NCI-H345 treated with DMSO at 0.1 percent for 48 hours (cell line): ENCODE results near the gene CPEB3.
"Not testable (repeated sequence)": the region's sequence is repeated elsewhere in the genome, so short reads cannot be mapped to it uniquely, and the experiment has no call there.

ENCODE experiments used
- DNase-seq: peaks from one replicate; lab custom pipeline; 2025; ENCODE audit not compliant: unreplicated experiment; lab: John Stamatoyannopoulos, UW

The CPEB3 gene

GRCh38 chr10:92216608-92217007, 74.3 kb downstream of the CPEB3 start:
- DNase-seq = not testable (repeated sequence)

GRCh38 chr10:92215222-92215621, 75.7 kb downstream of the CPEB3 start:
- DNase-seq = not testable (repeated sequence)

GRCh38 chr10:92213049-92213448, 77.8 kb downstream of the CPEB3 start:
- no peak for DNase-seq

DNA sequence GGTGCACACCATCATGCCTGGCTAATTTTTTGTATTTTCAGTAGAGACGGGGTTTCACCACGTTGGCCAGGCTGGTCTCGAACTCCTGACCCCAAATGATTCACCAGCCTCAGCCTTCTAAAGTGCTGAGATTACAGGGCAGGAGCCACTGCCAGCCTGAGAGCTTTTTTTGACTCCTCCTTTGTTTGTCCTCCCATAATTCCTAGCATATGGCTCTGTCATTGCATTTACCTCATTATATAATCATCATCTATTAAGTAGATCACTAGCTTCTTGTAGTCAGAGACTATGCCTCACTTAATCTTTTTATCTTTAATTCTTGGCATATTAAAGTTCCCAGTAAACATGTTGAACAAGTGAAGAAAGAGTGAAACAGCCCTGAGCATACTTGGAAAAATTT, 82.1 kb downstream of the CPEB3 start:
- DNase-seq = no peak

- DNase-seq = no peak
Measured at GRCh38 chr10:92208157-92208720, 82.6 kb downstream of the CPEB3 start.

DNA sequence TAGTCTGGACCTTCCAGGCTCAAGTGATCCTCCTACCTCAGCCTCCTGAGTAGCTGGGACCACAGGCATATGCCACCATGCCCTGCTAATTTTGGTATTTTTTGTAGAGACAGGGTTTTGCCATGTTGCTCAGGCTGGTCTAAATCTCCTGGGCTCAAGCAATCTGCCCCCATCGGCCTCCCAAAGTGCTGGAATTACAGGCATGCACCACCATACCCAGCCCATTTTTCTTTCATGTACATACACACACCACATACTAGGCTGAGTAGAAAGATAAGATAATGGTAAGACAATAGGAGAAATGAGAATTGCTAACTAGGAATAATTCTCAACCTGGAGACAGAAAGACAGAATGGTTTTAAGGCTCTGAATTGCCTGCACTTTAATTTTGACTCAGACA, 83.8 kb downstream of the CPEB3 start:
- no peak for DNase-seq

DNA sequence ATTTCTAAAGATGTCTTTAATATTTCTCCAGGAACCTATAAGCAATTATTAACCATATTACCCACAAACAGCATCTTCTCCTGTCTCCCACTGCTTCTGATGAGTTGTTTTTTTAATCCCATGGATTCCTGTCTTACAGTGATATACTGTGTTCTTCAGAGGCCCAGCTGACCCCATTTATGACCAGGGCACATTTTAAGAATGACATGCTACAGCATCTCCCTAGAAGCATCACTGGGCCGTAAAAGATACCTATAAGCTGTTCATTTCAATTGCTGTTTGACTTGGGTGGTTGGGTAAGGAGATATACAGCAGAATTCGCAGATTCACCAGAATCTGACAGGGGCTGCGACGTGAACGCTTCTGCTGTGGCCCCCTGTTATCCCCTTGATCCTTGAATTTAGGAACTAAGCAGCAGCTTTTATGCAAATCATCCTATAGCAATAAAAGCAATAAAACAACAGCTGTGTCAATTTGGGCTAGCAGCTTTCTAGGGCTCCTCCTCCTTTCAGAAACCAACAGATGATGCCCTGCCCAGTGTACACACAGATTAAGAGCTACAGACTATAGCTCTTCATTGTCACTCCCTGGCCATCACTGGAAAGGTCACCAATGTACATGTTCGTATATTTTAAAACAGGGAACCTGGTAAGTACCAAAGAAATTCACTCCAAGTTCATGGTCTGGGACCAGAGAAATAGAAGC, 86.8 kb downstream of the CPEB3 start:
- no peak for DNase-seq

GRCh38 chr10:92202536-92202935, 88.3 kb downstream of the CPEB3 start:
- no peak for DNase-seq

DNA sequence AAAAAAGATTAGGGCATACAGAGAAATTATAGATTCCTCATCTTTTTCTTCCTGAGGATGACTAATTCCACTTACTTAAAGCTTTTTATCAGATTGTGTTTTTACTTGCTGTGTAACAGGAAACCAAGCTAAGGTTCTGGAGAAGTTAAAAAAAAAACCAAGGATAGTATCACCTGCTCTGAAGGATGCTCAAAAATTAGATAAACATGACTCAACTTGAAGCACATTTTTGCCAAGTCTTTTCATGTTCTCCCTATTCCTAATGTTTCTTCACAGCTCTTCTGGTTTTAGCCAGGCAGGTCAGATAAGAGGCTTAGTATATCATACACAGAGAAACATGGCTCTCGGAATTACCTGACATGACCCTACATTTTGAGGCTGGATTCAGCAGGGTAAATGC, 90.3 kb downstream of the CPEB3 start:
- no peak for DNase-seq

DNA sequence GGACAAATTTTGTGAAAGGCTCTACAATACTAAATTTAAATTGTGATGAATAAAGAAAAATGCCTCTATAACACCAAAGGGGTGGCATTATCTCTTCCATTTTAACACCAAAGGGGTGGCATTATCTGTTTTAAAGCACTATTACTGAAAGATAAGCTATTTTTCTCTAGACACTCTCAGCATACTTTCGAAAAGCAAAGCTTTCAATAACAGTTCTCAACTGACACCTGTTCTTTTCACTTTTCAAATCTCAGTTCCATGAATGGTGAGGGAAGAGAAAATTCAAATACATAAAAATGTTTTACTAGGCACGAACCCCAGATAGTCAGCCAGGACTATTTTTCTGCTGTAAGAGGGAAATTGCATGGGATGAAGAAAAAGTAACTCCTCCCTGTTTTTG, 103.8 kb downstream of the CPEB3 start:
- no peak for DNase-seq

DNA sequence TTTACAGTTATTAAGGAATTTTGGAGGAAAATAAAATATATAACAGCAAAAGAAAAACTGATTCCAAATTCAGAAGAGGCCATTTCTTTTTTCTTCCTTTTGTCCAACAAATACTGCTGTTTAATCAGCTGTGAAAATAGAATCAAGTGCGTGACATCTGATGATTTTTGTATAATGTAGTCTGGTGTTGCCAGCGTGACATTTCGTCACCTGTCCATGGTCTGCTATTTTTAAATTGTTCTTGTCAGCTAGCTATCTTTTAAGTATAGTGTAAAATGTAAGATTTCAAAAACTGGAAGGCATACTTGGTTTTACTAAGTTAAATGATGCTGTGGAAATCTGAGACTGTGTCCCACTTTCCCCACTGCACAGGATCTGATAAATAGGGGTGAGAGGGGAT, 105.9 kb downstream of the CPEB3 start:
- DNase-seq = no peak

DNA sequence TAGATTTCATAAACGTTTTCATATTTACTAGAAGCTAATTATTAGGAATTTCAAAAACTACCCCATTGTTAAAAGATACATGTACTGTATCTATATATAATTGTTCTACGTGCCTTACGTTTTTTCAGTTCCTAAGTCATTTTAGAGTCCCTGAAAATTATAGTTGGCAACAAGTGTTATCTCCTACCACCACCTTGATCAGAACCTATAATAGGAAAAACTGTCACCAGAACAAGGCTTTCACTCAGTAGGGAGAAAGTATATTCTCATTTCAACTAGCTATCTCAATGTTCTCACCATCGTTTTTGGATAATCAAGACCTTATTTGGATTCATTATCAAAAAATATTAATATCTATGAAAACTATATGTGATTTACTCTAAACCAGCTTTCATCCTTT, 107.7 kb downstream of the CPEB3 start:
- no peak for DNase-seq

DNA sequence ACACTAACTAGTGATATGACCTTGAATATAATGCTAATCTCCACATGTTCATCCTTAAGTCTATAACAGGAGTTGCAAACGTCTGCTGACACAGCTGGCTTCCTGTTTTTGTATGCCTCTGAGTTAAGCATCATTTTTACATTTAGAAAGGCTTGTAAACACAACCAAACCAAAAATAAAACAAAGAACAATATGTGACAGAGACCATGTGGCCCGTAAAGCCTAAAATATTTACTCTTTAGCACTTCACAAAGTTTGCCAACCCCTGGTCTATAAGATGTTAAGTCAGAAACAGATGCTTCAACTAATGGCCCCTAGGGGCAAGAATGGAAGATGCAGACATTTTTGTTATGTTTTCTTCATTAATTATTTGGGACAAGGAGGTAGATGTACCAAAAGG, 109.3 kb downstream of the CPEB3 start:
- no peak for DNase-seq

- no peak for DNase-seq
Measured at GRCh38 chr10:92180399-92180798, 110.5 kb downstream of the CPEB3 start.

DNA sequence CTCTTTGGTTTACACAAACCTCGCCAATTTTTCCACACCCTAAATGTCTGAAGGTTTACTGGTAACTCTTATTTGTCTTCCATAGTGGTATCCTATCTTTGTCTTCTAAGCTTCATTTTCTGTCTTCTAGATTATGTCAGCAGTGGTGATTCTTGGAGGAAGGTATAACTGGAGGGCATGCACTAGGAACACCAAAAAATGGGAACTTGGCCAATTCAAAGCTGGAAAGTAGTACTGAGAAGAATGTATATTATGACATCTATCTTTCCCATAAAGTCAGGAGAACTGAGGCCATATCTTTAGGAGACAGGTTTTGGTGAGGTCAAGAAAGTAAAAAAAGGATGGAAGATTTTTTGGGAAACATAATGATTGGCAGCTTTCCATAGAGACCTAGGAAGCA, 113.3 kb downstream of the CPEB3 start:
- no peak for DNase-seq

DNA sequence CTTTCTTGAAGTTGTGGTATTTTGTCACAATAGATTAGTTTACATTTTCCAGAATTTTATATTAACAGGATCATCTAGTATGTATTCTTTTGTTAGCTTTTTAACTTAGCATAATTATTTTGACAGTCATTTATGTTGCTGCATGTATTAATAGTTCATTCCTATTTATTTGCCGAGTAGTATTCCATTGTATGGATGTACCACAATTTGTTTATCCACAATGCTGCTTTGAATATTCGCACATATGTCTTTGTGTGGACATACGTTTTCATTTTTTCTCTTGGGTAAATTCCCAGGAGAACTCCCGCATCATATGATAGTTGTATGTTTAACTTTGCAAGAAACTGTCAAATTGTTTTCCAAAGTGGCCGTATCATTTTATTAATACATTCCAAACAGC, 115.7 kb downstream of the CPEB3 start:
- no peak for DNase-seq

GRCh38 chr10:92173996-92174395, 116.9 kb downstream of the CPEB3 start:
- no peak for DNase-seq

- no peak for DNase-seq
Measured at GRCh38 chr10:92164036-92164696, 126.7 kb downstream of the CPEB3 start.

GRCh38 chr10:92162541-92162940, 128.3 kb downstream of the CPEB3 start:
- DNase-seq = no peak

- DNase-seq = no peak
Measured at GRCh38 chr10:92156874-92157773, 133.8 kb downstream of the CPEB3 start.

DNA sequence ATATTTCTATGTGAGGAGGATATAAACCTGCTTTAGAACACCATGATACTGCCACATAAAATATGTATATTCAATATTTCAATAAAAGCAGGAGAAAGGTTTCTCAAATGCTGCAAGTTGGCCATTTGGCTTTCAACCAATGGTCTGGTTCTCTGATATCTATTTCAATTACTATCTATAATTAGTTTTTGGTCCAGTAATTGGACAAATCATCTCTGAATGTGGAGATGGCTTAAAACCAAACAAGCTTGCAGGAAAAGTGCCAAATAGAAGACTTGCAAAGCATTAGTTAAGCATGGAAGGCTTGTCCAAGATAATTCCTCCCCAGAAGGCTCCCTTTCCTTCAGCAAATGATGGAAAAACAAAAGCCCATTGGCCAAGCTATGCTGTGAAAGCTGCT, 140.1 kb downstream of the CPEB3 start:
- DNase-seq = no peak

DNA sequence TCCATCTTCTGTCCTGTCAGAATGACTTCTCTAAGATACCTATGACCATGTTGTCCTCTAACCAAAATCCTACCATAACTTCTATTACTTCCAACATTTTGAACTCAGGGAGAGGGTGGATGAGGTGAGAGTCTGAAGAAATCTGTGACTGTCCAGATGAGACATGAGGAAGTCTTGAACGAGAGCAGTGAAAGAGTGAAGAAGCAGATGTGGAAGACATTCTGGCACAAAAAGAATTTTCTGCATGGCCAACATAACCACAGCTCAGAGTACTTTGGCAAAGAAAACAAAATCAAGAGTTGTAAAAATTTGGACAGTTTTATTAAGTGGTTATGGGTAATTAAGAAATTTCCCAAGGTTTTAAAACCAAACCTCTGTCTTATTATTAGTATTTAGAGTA, 141.6 kb downstream of the CPEB3 start:
- DNase-seq = no peak
